ENCODE data around the gene PHLPP1.
"Not testable (repeated sequence)": the region's sequence is repeated elsewhere in the genome, so short reads cannot be mapped to it uniquely, and the experiment has no call there.

PHLPP1 gene

DNA sequence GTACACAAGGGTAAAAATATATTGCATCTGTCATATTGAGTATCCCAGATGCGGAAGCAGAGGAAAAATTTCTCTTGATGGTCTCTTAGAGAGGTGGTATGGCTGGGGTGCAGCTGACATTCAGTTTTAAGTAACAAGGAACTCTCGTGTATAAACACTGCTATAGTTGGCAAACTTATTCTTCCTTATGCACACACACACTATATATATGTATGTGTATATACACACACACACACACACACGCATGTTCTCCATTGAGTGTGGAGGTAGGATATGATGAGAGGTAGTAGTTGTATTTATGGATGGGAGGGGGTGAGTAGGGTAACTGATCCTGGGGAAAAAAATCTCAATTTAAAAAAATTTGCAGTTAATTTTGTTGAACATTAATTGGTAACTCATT, 10.6 kb downstream of the PHLPP1 start:
- no peak for ATAC-seq (replicated peaks)
- no peak overlapping the region for H3K27ac Mint-ChIP-seq
- no peak overlapping the region for H3K4me3 Mint-ChIP-seq
- H3K27me3 Mint-ChIP-seq: no peaks in the 10 kb centered on the region
- peaks cover 0 to 1% of the 10 kb centered on the region in 2 donors for H3K9me3 Mint-ChIP-seq
- H3K4me1 Mint-ChIP-seq: peaks cover 30 to 83% of the 10 kb centered on the region in 2 donors
- H3K36me3 Mint-ChIP-seq: peaks cover 10 to 20% of the 10 kb centered on the region in 2 donors
- no peak for DNase-seq

DNA sequence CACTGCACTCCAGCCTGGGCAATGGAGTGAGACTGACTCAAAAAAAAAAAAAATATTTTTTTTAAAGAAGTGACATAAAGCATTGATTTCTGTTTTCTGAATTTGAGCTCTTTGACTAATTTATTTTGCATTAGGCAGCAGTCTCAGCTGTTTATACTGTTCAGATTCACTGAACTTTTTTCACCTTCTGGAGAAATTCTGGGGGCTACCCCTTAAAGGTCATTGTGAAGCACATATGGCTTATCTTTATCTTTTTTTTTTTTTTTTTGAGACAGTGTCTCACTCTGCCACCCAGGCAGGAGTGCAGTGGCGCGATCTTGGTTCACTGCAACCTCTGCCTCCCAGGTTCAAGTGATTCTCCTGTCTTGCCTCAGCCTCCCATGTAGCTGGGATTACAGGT, 12.9 kb downstream of the PHLPP1 start:
- DNase-seq: peak; percentile 29
- peak overlapping the region; percentile 61 to 71 for H3K4me3 Mint-ChIP-seq
- H3K27ac Mint-ChIP-seq: peak overlapping the region; percentile 92
- no peaks in the 10 kb centered on the region for H3K27me3 Mint-ChIP-seq
- H3K4me1 Mint-ChIP-seq: peaks cover 32 to 78% of the 10 kb centered on the region in 2 donors
- peak; percentile 85 to 91 for ATAC-seq (replicated peaks)
- H3K9me3 Mint-ChIP-seq: peaks cover 10 to 11% of the 10 kb centered on the region in 2 donors
- H3K36me3 Mint-ChIP-seq: peaks cover 17 to 28% of the 10 kb centered on the region in 2 donors

DNA sequence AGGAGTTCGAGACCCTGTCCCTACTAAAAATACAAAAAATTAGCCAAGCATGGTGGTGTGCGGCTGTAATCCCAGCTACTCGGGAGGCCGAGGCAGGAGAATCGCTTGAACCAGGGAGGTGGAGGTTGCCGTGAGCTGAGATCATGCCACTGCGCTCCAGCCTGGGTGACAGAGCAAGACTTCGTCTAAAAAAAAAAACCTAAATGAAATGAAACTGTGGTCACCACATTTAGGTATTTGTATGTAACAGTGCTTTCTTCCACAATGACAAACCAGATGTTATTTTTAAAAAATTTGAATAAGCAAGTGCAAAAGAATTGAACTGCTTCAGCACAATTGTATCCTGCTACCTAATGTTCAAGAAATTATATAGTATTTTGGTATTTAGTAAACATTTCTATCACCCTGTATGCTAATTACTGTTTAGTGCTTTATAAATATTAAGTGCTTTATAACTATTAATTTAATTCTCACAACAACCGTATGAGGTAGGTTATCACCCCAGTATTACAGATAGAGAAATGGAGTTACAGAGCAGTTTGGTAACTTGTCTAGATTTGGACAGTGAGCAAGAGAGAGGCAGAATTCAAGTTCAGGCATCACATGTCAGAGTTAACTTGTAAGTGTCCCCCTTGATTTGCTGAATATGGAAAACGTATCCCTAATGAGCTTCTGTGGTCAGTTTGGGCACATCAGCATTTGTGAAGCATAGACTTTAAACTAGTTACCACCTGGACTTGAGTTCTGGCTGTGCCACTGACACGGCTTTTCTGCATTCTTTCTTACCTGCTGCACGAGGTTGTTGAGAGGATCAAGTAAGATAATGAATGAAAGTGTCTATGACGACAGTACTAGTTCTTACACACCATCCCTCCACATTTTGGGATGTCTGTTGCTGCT, 14.4 kb downstream of the PHLPP1 start:
- ATAC-seq (replicated peaks) (peak; percentile 78 to 80), DNase-seq (no peak)
- Mint-ChIP-seq H3K27ac (peak overlapping the region; percentile 92), H3K36me3 (peaks cover 17 to 29% of the 10 kb centered on the region in 2 donors), H3K27me3 (no peaks in the 10 kb centered on the region), H3K4me1 (peaks cover 27 to 68% of the 10 kb centered on the region in 2 donors), H3K9me3 (peaks cover 9 to 10% of the 10 kb centered on the region in 2 donors), H3K4me3 (peak overlapping the region; percentile 59 to 64)

DNA sequence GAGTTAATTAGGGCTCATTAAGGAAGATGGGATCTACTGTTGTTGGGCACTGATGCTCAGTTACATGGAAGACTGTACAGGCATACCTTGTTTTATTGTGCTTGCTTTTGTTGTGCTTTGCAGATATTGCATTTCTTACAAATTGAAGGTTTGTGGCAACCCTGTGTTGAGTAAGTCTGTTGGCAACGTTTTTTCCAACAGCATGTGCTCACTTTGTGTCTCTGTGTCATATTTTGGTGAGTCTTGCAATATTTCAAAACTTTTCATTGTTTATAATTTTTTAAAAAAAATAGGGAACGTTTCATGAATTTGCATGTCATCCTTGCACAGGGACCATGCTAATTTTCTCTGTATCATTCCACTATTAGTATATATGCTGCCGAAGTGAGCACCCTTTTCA, 15.6 kb downstream of the PHLPP1 start:
- DNase-seq (no peak), ATAC-seq (replicated peaks) (no peak)
- peak overlapping the region in 1 of 2 donors; percentile 54 for H3K4me3 Mint-ChIP-seq
- peak overlapping the region; percentile 56 for H3K27ac Mint-ChIP-seq
- peaks cover 19 to 26% of the 10 kb centered on the region in 2 donors for H3K36me3 Mint-ChIP-seq
- H3K4me1 Mint-ChIP-seq: peaks cover 25 to 60% of the 10 kb centered on the region in 2 donors
- H3K9me3 Mint-ChIP-seq: peaks cover 9 to 10% of the 10 kb centered on the region in 2 donors
- H3K27me3 Mint-ChIP-seq: no peaks in the 10 kb centered on the region

DNA sequence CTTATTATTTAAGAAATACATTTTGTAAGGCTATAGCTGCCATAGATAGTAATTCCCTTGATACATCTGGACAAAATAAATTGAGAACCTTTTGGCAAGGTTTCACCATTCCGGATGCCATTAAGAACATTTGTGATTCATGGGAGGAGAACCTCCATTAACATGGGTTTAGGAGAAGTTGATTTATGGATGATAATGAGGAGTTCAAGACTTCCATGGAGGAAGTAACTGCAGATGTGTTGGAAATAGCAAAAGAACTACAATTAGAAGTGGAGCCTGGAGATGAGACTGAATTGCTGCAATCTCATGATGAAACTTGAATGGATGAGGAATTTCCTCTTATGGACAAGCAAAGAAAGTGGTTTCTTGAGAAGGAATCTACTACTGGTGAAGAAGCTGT, 17.3 kb downstream of the PHLPP1 start:
- DNase-seq (no peak), ATAC-seq (replicated peaks) (no peak)
- Mint-ChIP-seq H3K4me1 (peaks cover 33 to 60% of the 10 kb centered on the region in 2 donors), H3K4me3 (no peak overlapping the region), H3K9me3 (peaks cover 11 to 17% of the 10 kb centered on the region in 2 donors), H3K27me3 (no peaks in the 10 kb centered on the region), H3K27ac (no peak overlapping the region), H3K36me3 (peaks cover 24 to 32% of the 10 kb centered on the region in 2 donors)

DNA sequence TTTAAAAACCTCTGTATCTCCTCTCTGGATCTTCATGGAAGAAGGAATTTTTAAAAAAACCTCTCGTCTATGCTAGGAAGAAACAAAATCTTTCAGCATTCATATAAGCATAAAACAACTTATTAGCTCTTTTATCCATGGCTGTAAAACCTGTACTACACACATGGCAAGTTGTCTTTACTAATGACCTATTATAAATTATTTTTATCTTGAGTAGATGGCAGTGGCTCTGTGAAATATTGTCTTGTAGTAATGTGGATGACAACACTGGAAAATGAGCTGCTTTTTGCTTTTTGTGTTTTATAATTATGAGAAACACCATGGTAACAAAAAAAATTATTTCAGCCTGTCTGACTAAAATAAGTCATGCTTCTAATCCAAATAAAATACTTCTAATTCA, 18.9 kb downstream of the PHLPP1 start:
- Mint-ChIP-seq H3K4me3 (no peak overlapping the region), H3K27me3 (no peaks in the 10 kb centered on the region), H3K36me3 (peaks cover 21 to 28% of the 10 kb centered on the region in 2 donors), H3K27ac (no peak overlapping the region), H3K9me3 (peaks cover 11 to 17% of the 10 kb centered on the region in 2 donors), H3K4me1 (peaks cover 30 to 56% of the 10 kb centered on the region in 2 donors)
- no peak for DNase-seq
- ATAC-seq (replicated peaks): no peak

DNA sequence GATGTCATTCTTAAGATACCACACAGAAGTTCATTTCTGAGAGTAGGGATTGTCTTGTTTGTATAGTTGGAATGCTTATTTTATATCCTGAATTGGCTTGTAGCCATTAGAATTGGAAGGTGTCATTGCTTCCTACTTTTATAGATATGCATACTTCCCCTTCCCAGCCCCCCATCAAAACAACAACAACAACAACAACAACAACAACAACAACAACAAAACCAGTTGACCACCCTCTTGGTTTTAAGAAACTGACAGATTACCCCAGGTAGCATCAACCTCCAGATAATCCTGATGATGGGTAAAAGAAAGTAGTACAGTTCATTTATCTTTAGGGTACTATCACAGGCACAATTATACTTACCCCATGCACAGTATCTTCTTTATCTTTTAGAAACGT, 20.0 kb downstream of the PHLPP1 start:
- ATAC-seq (replicated peaks): no peak
- Mint-ChIP-seq H3K36me3 (peaks cover 21 to 28% of the 10 kb centered on the region in 2 donors), H3K27ac (no peak overlapping the region)

DNA sequence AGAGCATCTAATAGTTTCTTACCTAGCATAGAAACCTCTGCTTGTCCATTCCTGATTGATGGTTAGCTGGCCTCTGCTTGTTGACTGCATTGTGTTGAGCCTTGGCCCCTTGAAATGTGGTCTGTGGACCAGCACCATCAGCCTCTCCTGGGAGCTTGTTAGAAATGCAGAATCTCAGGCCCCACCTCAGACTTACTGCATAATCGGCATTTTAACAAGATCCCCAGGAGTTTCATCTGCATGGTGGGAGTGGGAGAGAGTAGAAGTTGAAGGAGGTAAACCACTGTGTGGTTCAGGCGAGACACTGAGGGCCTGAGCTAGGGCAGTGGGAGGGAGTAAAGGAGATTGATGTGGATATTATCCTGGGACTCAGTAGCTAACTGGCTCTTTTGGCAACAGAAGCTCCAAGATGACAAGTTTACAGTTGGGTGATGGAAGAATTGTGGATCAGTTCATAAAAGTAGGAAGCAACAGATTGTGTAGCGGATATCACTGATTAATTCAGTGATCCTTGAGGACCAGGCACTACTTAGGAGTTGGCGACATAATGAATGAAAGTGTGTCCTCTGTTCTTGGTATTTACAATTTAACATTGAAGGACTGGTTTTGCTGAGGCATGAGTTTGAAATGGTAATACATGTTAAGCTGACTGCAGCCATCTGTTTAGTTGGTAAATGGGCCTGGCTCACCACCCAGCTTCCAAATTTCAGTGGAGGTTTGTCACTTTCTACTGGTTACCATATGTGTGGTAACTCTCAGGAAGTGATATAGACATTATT, 20.9 kb downstream of the PHLPP1 start:
- peaks cover 21 to 27% of the 10 kb centered on the region in 2 donors for H3K36me3 Mint-ChIP-seq
- H3K27me3 Mint-ChIP-seq: no peaks in the 10 kb centered on the region
- ATAC-seq (replicated peaks): no peak
- no peak overlapping the region for H3K4me3 Mint-ChIP-seq
- H3K9me3 Mint-ChIP-seq: peaks cover 11 to 16% of the 10 kb centered on the region in 2 donors
- DNase-seq: no peak
- H3K27ac Mint-ChIP-seq: no peak overlapping the region
- peaks cover 29 to 55% of the 10 kb centered on the region in 2 donors for H3K4me1 Mint-ChIP-seq

More for the DNA sequence above, 20.0 kb downstream of the PHLPP1 start:
- DNase-seq: no peak
- Mint-ChIP-seq H3K9me3 (peaks cover 11 to 17% of the 10 kb centered on the region in 2 donors), H3K4me1 (peaks cover 27 to 55% of the 10 kb centered on the region in 2 donors), H3K4me3 (no peak overlapping the region), H3K27me3 (no peaks in the 10 kb centered on the region)

DNA sequence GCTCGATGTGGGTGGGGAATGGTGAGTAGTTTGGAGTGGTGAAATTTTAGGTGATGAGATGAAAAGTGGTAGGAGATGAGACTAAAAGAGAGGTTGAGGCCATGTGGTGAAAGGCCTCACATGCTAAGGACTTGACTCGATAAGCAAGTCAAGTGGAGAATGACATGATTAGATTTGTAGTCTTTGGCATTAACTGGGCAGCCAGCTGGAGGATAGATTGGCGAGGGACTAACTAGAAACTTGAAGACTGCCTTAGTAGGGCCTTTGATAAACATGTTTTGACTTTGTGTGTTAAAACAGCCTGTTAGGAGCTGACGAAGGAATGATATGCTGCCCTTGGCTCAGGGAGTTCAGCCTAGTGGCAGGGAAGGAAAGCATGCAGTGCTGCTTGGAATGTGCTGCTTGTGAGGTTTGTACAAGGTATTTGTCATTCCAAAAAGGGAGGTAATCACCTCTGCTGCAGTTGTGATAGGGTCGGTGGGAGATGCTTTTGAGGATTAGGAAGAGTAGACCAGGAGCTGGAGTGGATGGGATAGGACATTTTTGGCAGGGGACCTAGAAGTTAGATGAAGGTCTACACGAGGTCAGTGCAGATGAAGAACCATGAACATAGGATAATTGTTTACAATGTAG, 22.0 kb downstream of the PHLPP1 start:
- Mint-ChIP-seq H3K9me3 (peaks cover 5 to 11% of the 10 kb centered on the region in 2 donors), H3K36me3 (peaks cover 14 to 19% of the 10 kb centered on the region in 2 donors), H3K4me3 (no peak overlapping the region), H3K4me1 (peaks cover 25 to 58% of the 10 kb centered on the region in 2 donors), H3K27me3 (no peaks in the 10 kb centered on the region), H3K27ac (no peak overlapping the region)
- DNase-seq (no peak), ATAC-seq (replicated peaks) (no peak)

DNA sequence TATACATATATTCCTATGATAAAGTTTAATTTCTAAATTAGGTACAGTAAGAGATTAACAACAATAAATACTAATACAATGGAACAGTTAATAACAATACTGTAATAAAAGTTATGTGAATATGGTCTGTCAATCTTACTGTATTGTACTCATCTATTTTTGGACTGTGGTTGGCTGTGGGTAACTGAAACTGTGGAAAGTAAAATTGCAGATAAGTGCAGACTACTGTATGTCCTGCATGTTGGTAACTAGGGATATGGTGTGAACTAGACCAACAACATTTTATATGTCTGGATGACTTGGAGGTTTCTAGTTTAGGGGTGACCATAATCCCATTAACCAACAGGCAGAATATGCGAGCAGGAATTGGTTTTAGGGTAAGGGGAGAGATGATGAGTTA, 23.3 kb downstream of the PHLPP1 start:
- no peak for ATAC-seq (replicated peaks)
- Mint-ChIP-seq H3K27me3 (no peaks in the 10 kb centered on the region), H3K4me3 (no peak overlapping the region), H3K36me3 (peaks cover 11 to 13% of the 10 kb centered on the region in 2 donors), H3K27ac (no peak overlapping the region), H3K4me1 (peaks cover 26 to 64% of the 10 kb centered on the region in 2 donors), H3K9me3 (peaks cover 2 to 7% of the 10 kb centered on the region in 2 donors)
- DNase-seq: no peak

DNA sequence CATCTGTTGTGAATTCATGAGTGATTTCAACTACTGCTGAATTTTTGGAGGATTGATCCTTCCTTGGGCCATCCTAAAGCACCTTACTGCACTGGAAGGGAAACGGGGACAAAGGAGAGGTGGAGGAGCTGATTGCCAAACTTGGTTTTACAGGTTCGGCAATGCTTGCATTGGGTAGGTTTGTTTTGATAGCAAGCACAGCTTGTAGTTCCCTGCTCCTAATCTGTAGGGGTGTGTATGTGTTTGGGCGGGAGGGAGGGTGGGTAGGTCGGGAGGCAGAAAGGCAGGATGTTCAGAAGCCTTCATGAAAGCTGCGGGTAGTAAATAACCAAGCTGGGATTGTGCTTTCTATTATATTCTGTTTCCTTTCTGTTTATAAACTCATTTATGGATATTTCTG, 24.6 kb downstream of the PHLPP1 start:
- Mint-ChIP-seq H3K27me3 (no peaks in the 10 kb centered on the region), H3K27ac (peak overlapping the region; percentile 48), H3K36me3 (peaks cover 8 to 9% of the 10 kb centered on the region in 2 donors), H3K9me3 (peaks cover 2 to 7% of the 10 kb centered on the region in 2 donors), H3K4me3 (no peak overlapping the region), H3K4me1 (peaks cover 32 to 72% of the 10 kb centered on the region in 2 donors)
- ATAC-seq (replicated peaks) (no peak), DNase-seq (no peak)

DNA sequence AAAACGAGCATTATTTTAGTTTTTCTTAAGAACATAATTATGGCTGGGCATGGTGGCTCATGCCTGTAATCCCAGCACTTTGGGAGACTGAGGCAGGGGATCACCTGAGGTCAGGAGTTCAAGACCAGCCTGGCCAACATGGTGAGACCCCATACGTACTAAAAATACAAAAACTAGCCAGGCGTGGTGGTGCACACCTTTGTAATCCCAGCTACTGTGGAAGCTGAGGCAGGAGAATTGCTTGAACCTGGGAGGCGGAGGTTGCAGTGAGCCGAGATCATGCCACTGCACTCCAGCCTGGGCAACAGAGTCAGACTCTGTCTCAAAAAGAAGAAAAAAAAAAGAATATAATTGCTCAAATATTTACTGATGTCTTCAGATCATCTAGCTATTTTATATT, 25.3 kb downstream of the PHLPP1 start:
- H3K36me3 Mint-ChIP-seq; H3K9me3 Mint-ChIP-seq; H3K27me3 Mint-ChIP-seq; ATAC-seq (replicated peaks); DNase-seq; H3K27ac Mint-ChIP-seq; H3K4me3 Mint-ChIP-seq: not testable (repeated sequence)
- H3K4me1 Mint-ChIP-seq: peaks cover 32 to 77% of the 10 kb centered on the region in 2 donors

DNA sequence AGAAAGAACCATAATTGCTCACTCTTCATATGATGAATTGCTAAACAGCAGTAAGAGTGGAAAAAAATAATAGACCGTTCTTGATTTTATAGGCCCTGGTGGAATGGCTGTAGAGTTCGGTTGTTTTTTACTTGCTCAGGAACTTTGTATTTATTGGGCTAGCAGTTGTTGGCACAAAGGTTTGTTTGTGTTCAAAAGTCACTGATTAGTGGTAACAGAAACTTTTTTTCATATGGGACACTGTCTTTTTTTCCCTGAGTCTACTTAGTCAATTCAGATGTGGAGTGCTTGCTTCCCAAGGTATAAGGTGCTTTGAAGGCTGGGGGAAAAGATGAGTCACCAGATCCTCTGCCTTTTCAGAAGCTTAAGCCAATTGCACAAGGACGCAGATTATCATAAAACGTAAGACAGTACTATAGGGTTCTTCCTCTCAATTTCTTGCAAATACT, 25.8 kb downstream of the PHLPP1 start:
- ATAC-seq (replicated peaks) (no peak), DNase-seq (no peak)
- no peak overlapping the region for H3K4me3 Mint-ChIP-seq
- H3K36me3 Mint-ChIP-seq: peaks cover 7 to 9% of the 10 kb centered on the region in 2 donors
- no peak overlapping the region for H3K27ac Mint-ChIP-seq
- H3K4me1 Mint-ChIP-seq: peaks cover 31 to 75% of the 10 kb centered on the region in 2 donors
- H3K9me3 Mint-ChIP-seq: peaks cover 2 to 7% of the 10 kb centered on the region in 2 donors
- no peaks in the 10 kb centered on the region for H3K27me3 Mint-ChIP-seq

DNA sequence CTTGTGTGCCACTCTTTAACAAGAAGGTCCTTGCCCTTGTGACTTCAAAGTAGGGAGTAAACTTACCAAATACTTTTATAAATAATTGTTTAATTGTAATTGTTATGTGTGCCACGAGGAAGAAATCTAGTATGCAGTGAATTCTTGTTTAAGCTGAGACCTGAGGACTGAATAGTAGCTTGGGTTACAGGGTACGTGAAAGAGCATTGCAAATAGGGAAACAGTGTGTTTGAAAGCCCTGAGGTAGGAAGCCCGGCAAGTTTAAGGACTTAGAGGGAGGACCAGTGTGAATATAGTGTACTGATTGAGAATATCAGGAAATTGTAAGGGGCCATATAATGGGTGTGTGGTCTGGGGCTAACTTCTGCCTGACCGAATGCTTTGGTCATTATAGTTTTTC, 26.2 kb downstream of the PHLPP1 start:
- Mint-ChIP-seq H3K9me3 (peaks cover 2 to 7% of the 10 kb centered on the region in 2 donors), H3K4me3 (no peak overlapping the region), H3K36me3 (peaks cover 7 to 9% of the 10 kb centered on the region in 2 donors), H3K4me1 (peaks cover 30 to 71% of the 10 kb centered on the region in 2 donors), H3K27me3 (no peaks in the 10 kb centered on the region), H3K27ac (no peak overlapping the region)
- DNase-seq: no peak
- ATAC-seq (replicated peaks): no peak
